MV-4-11 (cell line): Measurements from ENCODE around the gene CD163.
A peak's percentile ranks its signal among the peaks of the same experiment; 100 is the strongest.
"Not testable (repeated sequence)": the region's sequence is repeated elsewhere in the genome, so short reads cannot be mapped to it uniquely, and the experiment has no call there.

Source experiments
- DNase-seq: peaks from one replicate; lab custom pipeline; 2025; lab: John Stamatoyannopoulos, UW

The CD163 gene

GRCh38 chr12:7503686-7504415 lies at the start of gene CD163:
Gene CD163 (minus strand): TSS chr12:7503777. CDS start chr12:7503690, 87 bp downstream.
- DNase-seq, result peak; percentile 93

GRCh38 chr12:7542813-7543212 lies 39.2 kb upstream of the CD163 start:
- peak; percentile 87 for DNase-seq

GRCh38 chr12:7542046-7542445 lies 38.5 kb upstream of the CD163 start:
- DNase-seq, result no peak

GRCh38 chr12:7514416-7514815 lies 10.8 kb upstream of the CD163 start:
- DNase-seq, result no peak

- DNase-seq, result peak; percentile 94
Observed at GRCh38 chr12:7512553-7512952, 9.0 kb upstream of the CD163 start.

- DNase-seq, result not testable (repeated sequence)
Observed at GRCh38 chr12:7509793-7510470, 6.4 kb upstream of the CD163 start.

GRCh38 chr12:7502612-7503011 lies 965 bp downstream of the CD163 start:
- no peak for DNase-seq

- DNase-seq, result no peak
Observed at GRCh38 chr12:7501031-7501588, 2.5 kb downstream of the CD163 start.

GRCh38 chr12:7499636-7500035 lies 3.9 kb downstream of the CD163 start:
- DNase-seq, result no peak

- DNase-seq, result peak; percentile 86
Observed at GRCh38 chr12:7498809-7499208, 4.8 kb downstream of the CD163 start.

- DNase-seq, result no peak
Observed at GRCh38 chr12:7497661-7498060, 5.9 kb downstream of the CD163 start.

- DNase-seq, result no peak
Observed at GRCh38 chr12:7496451-7496850, 7.1 kb downstream of the CD163 start.

- DNase-seq, result no peak
Observed at GRCh38 chr12:7495136-7495535, 8.4 kb downstream of the CD163 start.

- DNase-seq, result no peak
Observed at GRCh38 chr12:7493006-7493405, 10.6 kb downstream of the CD163 start.

GRCh38 chr12:7486512-7486911 lies 17.1 kb downstream of the CD163 start:
- DNase-seq, result no peak

GRCh38 chr12:7485095-7485494 lies 18.5 kb downstream of the CD163 start:
- no peak for DNase-seq

- DNase-seq, result no peak
Observed at GRCh38 chr12:7483343-7483742, 20.2 kb downstream of the CD163 start.

GRCh38 chr12:7479771-7480170 lies 23.8 kb downstream of the CD163 start:
- DNase-seq, result no peak

GRCh38 chr12:7472060-7472459 lies 31.5 kb downstream of the CD163 start:
- DNase-seq, result no peak

- peak; percentile 28 for DNase-seq
Observed at GRCh38 chr12:7460375-7461259, 43.0 kb downstream of the CD163 start.

- no peak for DNase-seq
Observed at GRCh38 chr12:7459973-7460372, 43.6 kb downstream of the CD163 start.

- DNase-seq, result no peak
Observed at GRCh38 chr12:7451756-7452155, 51.8 kb downstream of the CD163 start.
